HepG2 (cell line): Measurements from ENCODE around the gene MRPS5. TPM values are rescaled to one million over a fixed set of nuclear protein-coding genes. Genes with fewer than 3 reads are reported as not detected.

Experiments
- BORCS8-MEF2B ChIP-seq: sonication (generic); formaldehyde crosslinking; IDR thresholded peaks from 2 replicates; pipeline ENCODE4 v1.8.0; 2022; ENCODE audit warnings: mild to moderate bottlenecking, missing genetic modification reagents
- CBX2 ChIP-seq, 2 experiments: fragments of 200-600 bp in 1 of 2; sonication (generic); formaldehyde crosslinking in 1 of 2; IDR thresholded peaks; 2 replicates each; pipeline versions ENCODE4 v1.7.0 to v1.8.1; 2018 to 2022; ENCODE audit warnings: low read depth in 2 of 2, low read length in 1 of 2, mild to moderate bottlenecking in 1 of 2, missing genetic modification reagents in 1 of 2
- FOXC1 ChIP-seq: sonication (generic); formaldehyde crosslinking; IDR thresholded peaks from 2 replicates; pipeline ENCODE4 v1.8.0; 2022; ENCODE audit warnings: mild to moderate bottlenecking, missing genetic modification reagents, borderline replicate concordance
- HOXA5 ChIP-seq: sonication (generic); formaldehyde crosslinking; IDR thresholded peaks from 2 replicates; pipeline ENCODE4 v1.4.0; 2020; ENCODE audit warnings: missing genetic modification reagents
- ISL2 ChIP-seq: sonication (generic); formaldehyde crosslinking; IDR thresholded peaks from 2 replicates; pipeline ENCODE4 v1.5.0; 2020; ENCODE audit warnings: missing genetic modification reagents
- KDM5B ChIP-seq: sonication (generic); formaldehyde crosslinking; IDR thresholded peaks from 2 replicates; pipeline ENCODE4 v1.4.0; 2020; ENCODE audit warnings: missing genetic modification reagents, mild to moderate bottlenecking, borderline replicate concordance
- MYNN ChIP-seq: sonication (generic); formaldehyde crosslinking; IDR thresholded peaks from 2 replicates; pipeline ENCODE4 v1.4.0; 2020; ENCODE audit warnings: mild to moderate bottlenecking, low read depth, missing genetic modification reagents
- NR2F6 ChIP-seq, 2 experiments: IDR thresholded peaks; 2 replicates each; pipeline ENCODE4 v1.6.1; 2016; ENCODE audit warnings: antibody characterized with exemption in 1 of 2, mild to moderate bottlenecking in 1 of 2
- SIX1 ChIP-seq: sonication (generic); formaldehyde crosslinking; IDR thresholded peaks from 2 replicates; pipeline ENCODE4 v1.4.0; 2020; ENCODE audit warnings: missing genetic modification reagents, borderline replicate concordance
- SSRP1 ChIP-seq: IDR thresholded peaks from 2 replicates; pipeline ENCODE4 v1.6.1; 2016; ENCODE audit warnings: control low read depth
- TIGD3 ChIP-seq: sonication (generic); formaldehyde crosslinking; IDR thresholded peaks from 2 replicates; pipeline ENCODE4 v1.5.1; 2020; ENCODE audit warnings: mild to moderate bottlenecking, missing genetic modification reagents, borderline replicate concordance
- TRAFD1 ChIP-seq: sonication (generic); formaldehyde crosslinking; IDR thresholded peaks from 2 replicates; pipeline ENCODE4 v1.5.1; 2020; ENCODE audit warnings: missing genetic modification reagents, mild to moderate bottlenecking, borderline replicate concordance
- TSC22D2 ChIP-seq: sonication (generic); formaldehyde crosslinking; IDR thresholded peaks from 2 replicates; pipeline ENCODE4 v1.5.1; 2020; ENCODE audit warnings: missing genetic modification reagents, mild to moderate bottlenecking, borderline replicate concordance
- ZNF260 ChIP-seq: sonication (generic); formaldehyde crosslinking; IDR thresholded peaks from 2 replicates; pipeline ENCODE4 v1.4.0; 2020; ENCODE audit warnings: missing genetic modification reagents, low read depth, mild to moderate bottlenecking, borderline replicate concordance
- ZNF281 ChIP-seq: sonication (generic); formaldehyde crosslinking; IDR thresholded peaks from 2 replicates; pipeline ENCODE4 v1.4.0; 2020; ENCODE audit warnings: missing genetic modification reagents, borderline replicate concordance
- ZNF317 ChIP-seq: sonication (generic); formaldehyde crosslinking; IDR thresholded peaks from 2 replicates; pipeline ENCODE4 v1.5.0; 2020; ENCODE audit warnings: mild to moderate bottlenecking, missing genetic modification reagents
- ZNF460 ChIP-seq: sonication (generic); formaldehyde crosslinking; IDR thresholded peaks from 2 replicates; pipeline ENCODE4 v1.5.1; 2020; ENCODE audit warnings: missing genetic modification reagents, mild to moderate bottlenecking, borderline replicate concordance
- ZNF510 ChIP-seq: sonication (generic); formaldehyde crosslinking; IDR thresholded peaks from 2 replicates; pipeline ENCODE4 v1.4.0; 2020; ENCODE audit warnings: low read depth, mild to moderate bottlenecking, missing genetic modification reagents
- ZNF598 ChIP-seq: sonication (generic); formaldehyde crosslinking; IDR thresholded peaks from 2 replicates; pipeline ENCODE4 v1.5.1; 2020; ENCODE audit warnings: mild to moderate bottlenecking, missing genetic modification reagents, borderline replicate concordance
- ZNF776 ChIP-seq: sonication (generic); formaldehyde crosslinking; IDR thresholded peaks from 2 replicates; pipeline ENCODE4 v1.4.0; 2020; ENCODE audit warnings: mild to moderate bottlenecking, missing genetic modification reagents
- ZNF782 ChIP-seq: sonication (generic); formaldehyde crosslinking; IDR thresholded peaks from 2 replicates; pipeline ENCODE4 v1.4.0; 2020; ENCODE audit warnings: missing genetic modification reagents, mild to moderate bottlenecking, borderline replicate concordance
- polyA plus RNA-seq, 8 experiments: library from polyadenylated mRNA; depleted of rRNA in 3 of 8; stranded (reverse) in 7 of 8; unstranded in 1 of 8; fragments of >200 nt; fragmentation: Illumina TruSeq in 4 of 8; extraction: Trizol in 4 of 8; gene quantifications; 2 replicates each; pipeline versions ENCODE4 v1.2.1 to v1.2.3, GENCODE V29; 2011 to 2016; ENCODE audit warnings: low read depth in 4 of 8, missing spikeins in 1 of 8, mixed read lengths in 1 of 8; ENCODE audit not compliant: insufficient read depth in 1 of 8
- total RNA-seq, 5 experiments: library from RNA; depleted of rRNA; stranded (reverse); fragments of >200 nt; fragmentation: Illumina TruSeq; extraction: Trizol; gene quantifications; 2 replicates each; pipeline ENCODE4 v1.2.3, GENCODE V29; 2016; ENCODE audit warnings: low read depth in 1 of 5
- TF ChIP-seq, protein P1 (sequence below): sonication (generic); formaldehyde crosslinking; IDR thresholded peaks from 2 replicates; pipeline ENCODE4 v1.5.1; 2020; ENCODE audit warnings: mild to moderate bottlenecking, missing genetic modification reagents, moderate library complexity

The MRPS5 gene
- total and polyA plus RNA-seq, 2 of the 13 experiments (the other 11 are each of a cell fraction or from before 2014, with no cell fraction given): 98.8 to 134 TPM

GRCh38 chr2:95158891-95159619, 37.4 kb upstream of the MRPS5 start (continued):
- no peak for TF ChIP-seq TRAFD1 (CRISPR knock-in tag)
- no peak for TF ChIP-seq ISL2 (CRISPR knock-in tag)
- no peak for TF ChIP-seq SIX1 (CRISPR knock-in tag)
- TF ChIP-seq ZNF317 (CRISPR knock-in tag): no peak
- TF ChIP-seq, protein P1, sequence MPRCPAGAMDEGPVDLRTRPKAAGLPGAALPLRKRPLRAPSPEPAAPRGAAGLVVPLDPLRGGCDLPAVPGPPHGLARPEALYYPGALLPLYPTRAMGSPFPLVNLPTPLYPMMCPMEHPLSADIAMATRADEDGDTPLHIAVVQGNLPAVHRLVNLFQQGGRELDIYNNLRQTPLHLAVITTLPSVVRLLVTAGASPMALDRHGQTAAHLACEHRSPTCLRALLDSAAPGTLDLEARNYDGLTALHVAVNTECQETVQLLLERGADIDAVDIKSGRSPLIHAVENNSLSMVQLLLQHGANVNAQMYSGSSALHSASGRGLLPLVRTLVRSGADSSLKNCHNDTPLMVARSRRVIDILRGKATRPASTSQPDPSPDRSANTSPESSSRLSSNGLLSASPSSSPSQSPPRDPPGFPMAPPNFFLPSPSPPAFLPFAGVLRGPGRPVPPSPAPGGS (CRISPR knock-in tag): peak; percentile 32; the same call in 1 of the 2 replicates
- TF ChIP-seq BORCS8-MEF2B: peak; percentile 54
- 0 out of 2 replicates have a peak, but pooled peaks have one; percentile 22 for TF ChIP-seq ZNF598 (CRISPR knock-in tag)
- no peak for TF ChIP-seq ZNF460 (CRISPR knock-in tag)
- no peak for TF ChIP-seq HOXA5 (CRISPR knock-in tag)
- TF ChIP-seq FOXC1 (CRISPR knock-in tag): peak; percentile 32; the same call in 1 of the 2 replicates
- TF ChIP-seq CBX2 (IDR thresholded peaks at IDR 0.05; ENCODE audit: low read depth, low read length): no peak
- no peak for TF ChIP-seq CBX2 (CRISPR knock-in tag; IDR thresholded peaks at IDR 0.05; ENCODE audit: low read depth)
- no peak for TF ChIP-seq MYNN (CRISPR knock-in tag)
- no peak for TF ChIP-seq ZNF782 (CRISPR knock-in tag)
- no peak for TF ChIP-seq ZNF510 (CRISPR knock-in tag)
- TF ChIP-seq TSC22D2 (CRISPR knock-in tag): no peak
- TF ChIP-seq NR2F6 (IDR thresholded peaks at IDR 0.05): no peak
- TF ChIP-seq NR2F6 (CRISPR knock-in tag; IDR thresholded peaks at IDR 0.05): no peak
- no peak for TF ChIP-seq ZNF776 (CRISPR knock-in tag)
- TF ChIP-seq ZNF260 (CRISPR knock-in tag): no peak
- TF ChIP-seq KDM5B (CRISPR knock-in tag): peak; percentile 52
- no peak for TF ChIP-seq TIGD3 (CRISPR knock-in tag)
- no peak for TF ChIP-seq ZNF281 (CRISPR knock-in tag)
- no peak for TF ChIP-seq SSRP1 (CRISPR knock-in tag)
